B cell (primary cell): ENCODE results near the gene AK4.

ENCODE experiments used
- CTCF ChIP-seq: fragments of 200-600 bp; IDR thresholded peaks from one replicate; pipeline ENCODE4 v1.8.0; 2022; ENCODE audit warnings: antibody characterized with exemption, mild to moderate bottlenecking
- EZH2 ChIP-seq: IDR thresholded peaks from 2 replicates; pipeline ENCODE4 v1.6.1; 2012; ENCODE audit warnings: borderline replicate concordance, low read depth, mild to moderate bottlenecking, moderate library complexity, low read length; ENCODE audit not compliant: insufficient read depth, poor library complexity, severe bottlenecking

- TF ChIP-seq CTCF (no peak), EZH2 (no peak)
Observed at GRCh38 chr1:65179148-65179547, 31.1 kb downstream of the AK4 start.
